ENCODE results near the gene FHIT. TPM values are rescaled to one million over a fixed set of nuclear protein-coding genes. Genes with fewer than 3 reads are reported as not detected.

The FHIT gene
- total and polyA plus RNA-seq, 9 donors, result 5.1 to 11.8 (median 9.5) TPM

GRCh38 chr3:61297821-61298220, 46.6 kb upstream of the FHIT start:
- intact Hi-C loops (cut with DNase I), result no loop called here
- Histone ChIP-seq H3K36me3 (no peaks in the 10 kb centered on the region), H3K4me3 (no peak overlapping the region), H3K4me1 (ENCODE audit: insufficient read depth) (no peaks in the 10 kb centered on the region), H3K9me3 (no peaks in the 10 kb centered on the region), H3K27me3 (no peaks in the 10 kb centered on the region), H3K27ac (no peak overlapping the region)
- TF ChIP-seq EP300 (IDR thresholded peaks at IDR 0.05) (no peak), POLR2A (IDR thresholded peaks at IDR 0.05) (no peak), CTCF (IDR thresholded peaks at IDR 0.05) (no peak)
- WGBS, 3 donors, result 34 to 47% (median 39%) methylated on average over 1 of the region's 1 CpG
- peak in 1 of 5 donors; percentile 16 for DNase-seq

- 91 to 93% (median 93%) methylated on average over 5 of the region's 5 CpGs for WGBS, 3 donors
- DNase-seq, result no peak
- no peaks in the 10 kb centered on the region for H3K27me3 ChIP-seq
- H3K4me1 ChIP-seq (ENCODE audit: insufficient read depth), result no peaks in the 10 kb centered on the region
- no peak for TF ChIP-seq POLR2A (IDR thresholded peaks at IDR 0.05)
- no peak for TF ChIP-seq EP300 (IDR thresholded peaks at IDR 0.05)
- TF ChIP-seq CTCF (IDR thresholded peaks at IDR 0.05), result no peak
- no peaks in the 10 kb centered on the region for H3K36me3 ChIP-seq
- H3K9me3 ChIP-seq, result no peaks in the 10 kb centered on the region
- H3K4me3 ChIP-seq, result no peak overlapping the region
- no peak overlapping the region for H3K27ac ChIP-seq
- intact Hi-C loops (cut with DNase I), result no loop called here
Measured at GRCh38 chr3:61288446-61288845, 37.2 kb upstream of the FHIT start.

- no peaks in the 10 kb centered on the region for H3K4me1 ChIP-seq (ENCODE audit: insufficient read depth)
- H3K9me3 ChIP-seq, result no peaks in the 10 kb centered on the region
- DNase-seq, result no peak
- H3K27ac ChIP-seq, result no peak overlapping the region
- TF ChIP-seq CTCF (IDR thresholded peaks at IDR 0.05), result no peak
- TF ChIP-seq POLR2A (IDR thresholded peaks at IDR 0.05), result no peak
- no peak for TF ChIP-seq EP300 (IDR thresholded peaks at IDR 0.05)
- no peaks in the 10 kb centered on the region for H3K27me3 ChIP-seq
- no peak overlapping the region for H3K4me3 ChIP-seq
- intact Hi-C loops (cut with DNase I), result no loop called here
- no peaks in the 10 kb centered on the region for H3K36me3 ChIP-seq
Measured at GRCh38 chr3:61283876-61284275, 32.6 kb upstream of the FHIT start.

GRCh38 chr3:61278713-61279112, 27.5 kb upstream of the FHIT start:
- 92 to 96% (median 93%) methylated on average over 2 of the region's 2 CpGs for WGBS, 3 donors
- no peak for TF ChIP-seq EP300 (IDR thresholded peaks at IDR 0.05)
- no peak for TF ChIP-seq POLR2A (IDR thresholded peaks at IDR 0.05)
- TF ChIP-seq CTCF (IDR thresholded peaks at IDR 0.05), result no peak
- intact Hi-C loops (cut with DNase I), result no loop called here

GRCh38 chr3:61277411-61277810, 26.2 kb upstream of the FHIT start:
- TF ChIP-seq EP300 (IDR thresholded peaks at IDR 0.05) (no peak), POLR2A (IDR thresholded peaks at IDR 0.05) (no peak), CTCF (IDR thresholded peaks at IDR 0.05) (no peak)
- intact Hi-C loops (cut with DNase I), result no loop called here

More at GRCh38 chr3:61278713-61279112, 27.5 kb upstream of the FHIT start:
- no peaks in the 10 kb centered on the region for H3K36me3 ChIP-seq
- H3K4me1 ChIP-seq (ENCODE audit: insufficient read depth), result no peaks in the 10 kb centered on the region
- DNase-seq, result no peak
- no peak overlapping the region for H3K27ac ChIP-seq
- no peaks in the 10 kb centered on the region for H3K9me3 ChIP-seq
- no peaks in the 10 kb centered on the region for H3K27me3 ChIP-seq
- no peak overlapping the region for H3K4me3 ChIP-seq

More at GRCh38 chr3:61277411-61277810, 26.2 kb upstream of the FHIT start:
- WGBS, 3 donors, result 94% methylated on average over 2 of the region's 2 CpGs
- H3K27me3 ChIP-seq, result no peaks in the 10 kb centered on the region
- no peaks in the 10 kb centered on the region for H3K4me1 ChIP-seq (ENCODE audit: insufficient read depth)
- no peaks in the 10 kb centered on the region for H3K36me3 ChIP-seq
- no peaks in the 10 kb centered on the region for H3K9me3 ChIP-seq
- DNase-seq, result no peak
- H3K4me3 ChIP-seq, result no peak overlapping the region
- no peak overlapping the region for H3K27ac ChIP-seq

Data from ovary (tissue), 9 donors.